Measurements from ENCODE around the gene RNU7-1. TPM values are rescaled to one million over a fixed set of nuclear protein-coding genes. Genes with fewer than 3 reads are reported as not detected.

Gene RNU7-1
- total RNA-seq, 6 experiments from 2014 or later: not detected

DNA sequence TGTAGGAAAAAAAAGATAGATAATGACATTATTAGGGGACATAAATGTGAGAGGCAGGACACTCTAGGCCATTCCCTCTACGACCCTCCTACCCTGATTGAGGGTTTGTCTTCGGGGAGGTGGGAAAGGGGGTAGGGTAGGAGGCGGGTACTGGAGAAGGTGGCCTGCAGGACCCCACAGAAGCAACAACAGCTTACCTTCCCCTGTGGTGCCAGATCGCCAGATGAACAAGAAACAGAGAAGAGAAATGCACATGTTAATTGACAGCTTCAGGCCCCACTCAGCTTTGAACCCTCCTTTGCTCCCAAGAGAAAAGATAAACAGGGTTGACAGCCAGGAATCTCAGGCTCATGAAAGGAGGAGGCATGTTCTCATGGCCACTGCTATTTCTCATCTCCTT, 22.1 kb downstream of the RNU7-1 start:
- no peak for DNase-seq
- Histone ChIP-seq H3K27me3 (no peaks in the 10 kb centered on the region), H3K36me3 (peaks cover 6 to 38% (median 25%) of the 10 kb centered on the region in 4 donors), H3K4me1 (peaks cover 2 to 23% (median 12%) of the 10 kb centered on the region in 4 donors), H3K27ac (peak overlapping the region in 1 of 3 donors; percentile 41), H3K9me3 (no peaks in the 10 kb centered on the region), H3K4me3 (no peak overlapping the region)
- no peak for ATAC-seq
- intact Hi-C loops (cut with DNase I): no loop called here
- WGBS (ENCODE audit: insufficient coverage, low coverage, low lambda C conversion rate, missing lambda C conversion rate): 68% methylated on average over 3 of the region's 4 CpGs
- TF ChIP-seq POLR2A (IDR thresholded peaks at IDR 0.05): no peak
- TF ChIP-seq, protein P1, sequence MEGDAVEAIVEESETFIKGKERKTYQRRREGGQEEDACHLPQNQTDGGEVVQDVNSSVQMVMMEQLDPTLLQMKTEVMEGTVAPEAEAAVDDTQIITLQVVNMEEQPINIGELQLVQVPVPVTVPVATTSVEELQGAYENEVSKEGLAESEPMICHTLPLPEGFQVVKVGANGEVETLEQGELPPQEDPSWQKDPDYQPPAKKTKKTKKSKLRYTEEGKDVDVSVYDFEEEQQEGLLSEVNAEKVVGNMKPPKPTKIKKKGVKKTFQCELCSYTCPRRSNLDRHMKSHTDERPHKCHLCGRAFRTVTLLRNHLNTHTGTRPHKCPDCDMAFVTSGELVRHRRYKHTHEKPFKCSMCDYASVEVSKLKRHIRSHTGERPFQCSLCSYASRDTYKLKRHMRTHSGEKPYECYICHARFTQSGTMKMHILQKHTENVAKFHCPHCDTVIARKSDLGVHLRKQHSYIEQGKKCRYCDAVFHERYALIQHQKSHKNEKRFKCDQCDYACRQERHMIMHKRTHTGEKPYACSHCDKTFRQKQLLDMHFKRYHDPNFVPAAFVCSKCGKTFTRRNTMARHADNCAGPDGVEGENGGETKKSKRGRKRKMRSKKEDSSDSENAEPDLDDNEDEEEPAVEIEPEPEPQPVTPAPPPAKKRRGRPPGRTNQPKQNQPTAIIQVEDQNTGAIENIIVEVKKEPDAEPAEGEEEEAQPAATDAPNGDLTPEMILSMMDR (IDR thresholded peaks at IDR 0.05): no peak

DNA sequence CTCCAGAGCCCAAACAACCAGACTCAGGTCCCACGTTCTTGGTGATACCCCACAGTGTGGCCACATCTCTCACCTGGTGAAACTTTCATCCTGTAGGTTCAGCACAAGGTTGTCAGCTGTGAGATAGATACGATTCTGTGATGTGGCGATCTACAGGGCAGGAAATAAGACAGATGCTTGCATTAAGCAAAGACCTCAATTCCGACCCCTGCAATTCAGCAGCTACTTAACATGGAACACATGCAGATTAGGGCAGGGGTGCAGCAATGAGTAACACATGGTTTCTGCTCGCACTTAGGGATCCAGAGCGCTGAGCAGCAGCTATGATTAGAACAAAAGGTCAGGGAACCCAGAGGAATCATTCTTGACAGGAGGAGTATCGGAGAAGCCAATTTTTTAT, 22.7 kb downstream of the RNU7-1 start:
- H3K9me3 ChIP-seq: no peaks in the 10 kb centered on the region
- intact Hi-C loops (cut with DNase I): no loop called here
- H3K27ac ChIP-seq: no peak overlapping the region
- no peak overlapping the region for H3K4me3 ChIP-seq
- 59% methylated on average over 5 of the region's 7 CpGs for WGBS (ENCODE audit: insufficient coverage, low coverage, low lambda C conversion rate, missing lambda C conversion rate)
- no peaks in the 10 kb centered on the region for H3K27me3 ChIP-seq
- TF ChIP-seq, protein P1 (IDR thresholded peaks at IDR 0.05): no peak
- TF ChIP-seq POLR2A (IDR thresholded peaks at IDR 0.05): no peak
- DNase-seq (no peak), ATAC-seq (no peak)
- H3K4me1 ChIP-seq: peaks cover 2 to 23% (median 12%) of the 10 kb centered on the region in 4 donors
- H3K36me3 ChIP-seq: peaks cover 6 to 38% (median 25%) of the 10 kb centered on the region in 4 donors

DNA sequence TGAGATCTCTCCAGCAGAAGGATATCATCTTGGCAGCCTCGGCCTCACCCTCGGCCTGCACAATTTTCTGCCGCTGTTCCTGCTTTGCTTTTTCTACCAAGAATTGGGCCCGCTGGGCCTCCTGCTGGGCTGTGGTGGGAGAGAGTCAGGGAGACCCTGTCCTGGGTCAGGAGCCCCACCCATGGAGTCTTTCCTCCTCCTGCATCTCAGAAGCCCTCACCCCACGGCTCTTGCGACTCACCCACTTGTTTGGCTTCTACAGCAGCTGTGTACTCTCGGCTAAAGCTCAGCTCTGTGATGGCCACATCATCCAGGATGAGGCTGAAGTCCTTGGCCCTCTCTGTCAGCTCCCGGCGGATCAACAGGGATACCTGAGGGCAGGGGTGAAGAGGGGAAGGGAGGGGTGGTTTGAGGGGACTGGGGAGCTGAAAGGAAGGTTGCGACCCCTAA, 24.1 kb downstream of the RNU7-1 start:
- H3K9me3 ChIP-seq: no peaks in the 10 kb centered on the region
- H3K27me3 ChIP-seq: no peaks in the 10 kb centered on the region
- intact Hi-C loops (cut with DNase I): no loop called here
- no peak for TF ChIP-seq POLR2A (IDR thresholded peaks at IDR 0.05)
- TF ChIP-seq, protein P1 (IDR thresholded peaks at IDR 0.05): no peak
- 50% methylated on average over 7 of the region's 10 CpGs for WGBS (ENCODE audit: insufficient coverage, low coverage, low lambda C conversion rate, missing lambda C conversion rate)
- H3K4me1 ChIP-seq: peaks cover 0 to 26% (median 5%) of the 10 kb centered on the region in 4 donors
- H3K27ac ChIP-seq: no peak overlapping the region
- H3K4me3 ChIP-seq: no peak overlapping the region
- ATAC-seq (no peak), DNase-seq (peak in 1 of 3 donors; percentile 34)
- H3K36me3 ChIP-seq: peaks cover 6 to 38% (median 25%) of the 10 kb centered on the region in 4 donors

DNA sequence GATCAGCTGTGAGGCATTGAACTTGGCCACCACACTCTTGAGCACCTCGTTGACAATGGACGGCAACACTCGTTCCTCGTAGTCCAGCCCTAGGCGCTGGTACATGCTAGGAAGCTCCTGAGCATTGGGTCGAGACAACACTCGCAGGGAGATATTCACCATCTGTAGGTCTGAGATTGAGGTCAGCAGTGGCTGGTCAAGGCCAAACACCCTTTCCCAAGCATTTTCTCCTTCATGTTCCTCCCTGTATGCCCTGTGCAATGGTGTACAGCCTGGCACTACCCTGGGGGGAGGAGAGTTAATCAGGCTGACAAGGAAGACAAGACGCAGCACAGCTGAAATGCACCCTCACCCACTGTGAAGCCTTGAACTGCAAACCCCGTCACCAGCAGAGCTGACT, 24.8 kb downstream of the RNU7-1 start:
- Histone ChIP-seq H3K4me3 (no peak overlapping the region), H3K9me3 (no peaks in the 10 kb centered on the region), H3K27me3 (no peaks in the 10 kb centered on the region), H3K27ac (peak overlapping the region in 1 of 3 donors; percentile 92), H3K4me1 (peaks cover 0 to 31% (median 5%) of the 10 kb centered on the region in 4 donors), H3K36me3 (peaks cover 6 to 38% (median 25%) of the 10 kb centered on the region in 4 donors)
- 61% methylated on average over 3 of the region's 9 CpGs for WGBS (ENCODE audit: insufficient coverage, low coverage, low lambda C conversion rate, missing lambda C conversion rate)
- DNase-seq (no peak), ATAC-seq (no peak)
- TF ChIP-seq, protein P1 (IDR thresholded peaks at IDR 0.05): no peak
- TF ChIP-seq POLR2A (IDR thresholded peaks at IDR 0.05): no peak
- intact Hi-C loops (cut with DNase I): no loop called here

Measured in right lobe of liver (tissue), 6 donors.